Measurements from ENCODE around the gene GRK4.

- TF ChIP-seq, protein P1, sequence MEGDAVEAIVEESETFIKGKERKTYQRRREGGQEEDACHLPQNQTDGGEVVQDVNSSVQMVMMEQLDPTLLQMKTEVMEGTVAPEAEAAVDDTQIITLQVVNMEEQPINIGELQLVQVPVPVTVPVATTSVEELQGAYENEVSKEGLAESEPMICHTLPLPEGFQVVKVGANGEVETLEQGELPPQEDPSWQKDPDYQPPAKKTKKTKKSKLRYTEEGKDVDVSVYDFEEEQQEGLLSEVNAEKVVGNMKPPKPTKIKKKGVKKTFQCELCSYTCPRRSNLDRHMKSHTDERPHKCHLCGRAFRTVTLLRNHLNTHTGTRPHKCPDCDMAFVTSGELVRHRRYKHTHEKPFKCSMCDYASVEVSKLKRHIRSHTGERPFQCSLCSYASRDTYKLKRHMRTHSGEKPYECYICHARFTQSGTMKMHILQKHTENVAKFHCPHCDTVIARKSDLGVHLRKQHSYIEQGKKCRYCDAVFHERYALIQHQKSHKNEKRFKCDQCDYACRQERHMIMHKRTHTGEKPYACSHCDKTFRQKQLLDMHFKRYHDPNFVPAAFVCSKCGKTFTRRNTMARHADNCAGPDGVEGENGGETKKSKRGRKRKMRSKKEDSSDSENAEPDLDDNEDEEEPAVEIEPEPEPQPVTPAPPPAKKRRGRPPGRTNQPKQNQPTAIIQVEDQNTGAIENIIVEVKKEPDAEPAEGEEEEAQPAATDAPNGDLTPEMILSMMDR (conservative IDR thresholded peaks at IDR 0.05; ENCODE audit: low read length), result no peak
- TF ChIP-seq EZH2phosphoT487 (IDR thresholded peaks at IDR 0.05; ENCODE audit: borderline replicate concordance), result no peak
Measured at GRCh38 chr4:2946812-2947600, 16.4 kb upstream of the GRK4 start.

All from Loucy (cell line).